HepG2 (cell line): Measurements from ENCODE around the gene KLRK1. TPM values are rescaled to one million over a fixed set of nuclear protein-coding genes. Genes with fewer than 3 reads are reported as not detected.
"Not testable (repeated sequence)": the region's sequence is repeated elsewhere in the genome, so short reads cannot be mapped to it uniquely, and the experiment has no call there.

Source experiments
- ATAC-seq: fragments of 200-7000 bp; cut with Tn5 transposase; 3 replicates; pipeline ENCODE4 v1.9.1; 2020; ENCODE audit warnings: mild to moderate bottlenecking, moderate library complexity
- BruUV-seq: library from RNA; stranded (reverse); fragments of 400-500 nt; replicated peaks from 2 replicates; lab custom pipeline; 2021; lab: Mats Ljungman, UMichigan
- CTCF ChIA-PET: fragments of 300-600 bp; formaldehyde crosslinking; extraction: SDS; loops from one replicate; lab custom pipeline; 2021; ENCODE audit warnings: low total read pairs, inconsistent platforms, low intra/inter-chr PET ratio; lab: Yijun Ruan, JAX
- POLR2A ChIA-PET: fragments of 350-600 bp; sonication (Branson Sonifier 250); formaldehyde crosslinking; loops from one replicate; lab custom pipeline; 2020; ENCODE audit warnings: antibody characterized with exemption, inconsistent platforms; lab: Yijun Ruan, JAX
- DNase-seq: peaks from one replicate; pipeline ENCODE4 v3.0.0-alpha.2; 2015; ENCODE audit warnings: low spot score
- FAIRE-seq: peaks from 3 replicates; lab custom pipeline; 2011; peaks lifted over from hg19 to GRCh38; lab: Jason Lieb, UNC
- H2AFZ ChIP-seq: one replicate; pipeline ENCODE4 v1.6.1; 2011; ENCODE audit warnings: low read length, inconsistent platforms
- H3K27ac ChIP-seq: fragments of 300-600 bp; 3 replicates; pipeline ENCODE4 v1.8.0; 2011; ENCODE audit warnings: mixed run types, mild to moderate bottlenecking, mixed read lengths, low read length, inconsistent platforms; ENCODE audit not compliant: insufficient read depth; ENCODE audit errors: extremely low read length
- H3K27me3 ChIP-seq, 2 experiments: fragments of 200-600 bp in 1 of 2; 2 replicates in 1 of 2; 3 replicates in 1 of 2; pipeline versions ENCODE4 v1.6.0 to v1.8.0; 2011; ENCODE audit warnings: low read length in 2 of 2, mild to moderate bottlenecking in 2 of 2, moderate library complexity in 2 of 2, inconsistent platforms in 1 of 2; ENCODE audit not compliant: insufficient read depth in 2 of 2, control insufficient read depth in 1 of 2
- H3K36me3 ChIP-seq, 2 experiments: fragments of 200-600 bp in 1 of 2; replicated peaks in 1 of 2; 2 replicates in 1 of 2; 3 replicates in 1 of 2; pipeline versions ENCODE4 v1.5.1 to v1.8.0; 2011; ENCODE audit warnings: low read length in 2 of 2, inconsistent platforms in 1 of 2; ENCODE audit not compliant: insufficient read depth in 2 of 2, control insufficient read depth in 1 of 2
- H3K4me1 ChIP-seq: 2 replicates; pipeline ENCODE4 v1.5.1; 2012; ENCODE audit warnings: low read length, inconsistent platforms; ENCODE audit not compliant: insufficient read depth
- H3K4me2 ChIP-seq: 2 replicates; pipeline ENCODE4 v1.6.0; 2011; ENCODE audit warnings: low read depth, low read length, inconsistent platforms
- H3K4me3 ChIP-seq, 3 experiments: fragments of 200-600 bp in 1 of 3; sonication (generic), shearing (Covaris generic) in 1 of 3; replicated peaks in 1 of 3; 2 replicates each; pipeline ENCODE4 v1.5.1; 2011 to 2016; ENCODE audit warnings: low read length in 3 of 3, inconsistent platforms in 2 of 3, low read depth in 2 of 3, mild to moderate bottlenecking in 2 of 3, control low read depth in 1 of 3, mixed read lengths in 1 of 3; ENCODE audit not compliant: insufficient read depth in 1 of 3
- H3K79me2 ChIP-seq: one replicate; pipeline ENCODE4 v1.6.1; 2011; ENCODE audit warnings: low read length, inconsistent platforms; ENCODE audit not compliant: insufficient read depth
- H3K9ac ChIP-seq: 2 replicates; pipeline ENCODE4 v1.6.0; 2011; ENCODE audit warnings: mild to moderate bottlenecking, low read depth, low read length, inconsistent platforms; ENCODE audit not compliant: insufficient read depth
- H3K9me3 ChIP-seq: 2 replicates; pipeline ENCODE4 v1.5.1; 2012; ENCODE audit warnings: mild to moderate bottlenecking, low read length
- H4K20me1 ChIP-seq: 2 replicates; pipeline ENCODE4 v1.6.0; 2011; ENCODE audit warnings: inconsistent platforms, mild to moderate bottlenecking, low read length, moderate library complexity; ENCODE audit not compliant: insufficient read depth
- GFI1 ChIP-seq: sonication (generic); formaldehyde crosslinking; IDR thresholded peaks from 2 replicates; pipeline ENCODE4 v1.5.0; 2020; ENCODE audit warnings: missing genetic modification reagents, mild to moderate bottlenecking, borderline replicate concordance
- NCOA1 ChIP-seq: sonication (generic); formaldehyde crosslinking; IDR thresholded peaks from 2 replicates; pipeline ENCODE4 v1.9.0; 2021; ENCODE audit warnings: missing genetic modification reagents
- ONECUT2 ChIP-seq: sonication (generic); formaldehyde crosslinking; IDR thresholded peaks from 2 replicates; pipeline ENCODE4 v1.4.0; 2020; ENCODE audit warnings: missing genetic modification reagents
- PHF20 ChIP-seq: sonication (generic); formaldehyde crosslinking; IDR thresholded peaks from 2 replicates; pipeline ENCODE4 v1.5.0; 2020; ENCODE audit warnings: mild to moderate bottlenecking, missing genetic modification reagents
- RFX3 ChIP-seq: IDR thresholded peaks from 2 replicates; pipeline ENCODE4 v1.6.1; 2016; ENCODE audit warnings: missing biosample characterization, missing genetic modification reagents
- SAFB2 ChIP-seq: sonication (generic); formaldehyde crosslinking; IDR thresholded peaks from 2 replicates; pipeline ENCODE4 v1.5.1; 2020; ENCODE audit warnings: missing genetic modification reagents, low read depth, mild to moderate bottlenecking, borderline replicate concordance
- ZKSCAN5 ChIP-seq: sonication (generic); formaldehyde crosslinking; IDR thresholded peaks from 2 replicates; pipeline ENCODE4 v1.5.1; 2020; ENCODE audit warnings: mild to moderate bottlenecking, missing genetic modification reagents
- ZNF17 ChIP-seq: sonication (generic); formaldehyde crosslinking; IDR thresholded peaks from 2 replicates; pipeline ENCODE4 v1.5.0; 2020; ENCODE audit warnings: mild to moderate bottlenecking, missing genetic modification reagents
- ZNF552 ChIP-seq: sonication (generic); formaldehyde crosslinking; IDR thresholded peaks from 2 replicates; pipeline ENCODE4 v1.9.0; 2022; ENCODE audit warnings: missing genetic modification reagents, mild to moderate bottlenecking, borderline replicate concordance
- ZNF607 ChIP-seq: sonication (generic); formaldehyde crosslinking; IDR thresholded peaks from 2 replicates; pipeline ENCODE4 v1.5.1; 2020; ENCODE audit warnings: missing genetic modification reagents, mild to moderate bottlenecking, borderline replicate concordance
- ZNF883 ChIP-seq: sonication (generic); formaldehyde crosslinking; IDR thresholded peaks from 2 replicates; pipeline ENCODE4 v1.5.1; 2020; ENCODE audit warnings: mild to moderate bottlenecking, missing genetic modification reagents; ENCODE audit errors: not compliant biosample characterization
- WGBS: methylation state at CpG from one replicate; pipeline ENCODE4 v1.1.6; 2017; ENCODE audit warnings: low lambda C conversion rate; 5-methylcytosine and 5-hydroxymethylcytosine counted together
- in situ Hi-C: cut with HindIII; loops from 2 replicates; pipeline ENCODE4 v1.10.0; 2017; ENCODE audit warnings: low pct_unique_long_range_greater_than_20kb; ENCODE audit not compliant: extremely low pct_ligation_motif_present
- intact Hi-C: fragments of 100-400 bp; cut with micrococcal nuclease; formaldehyde crosslinking; loops from one replicate; pipeline ENCODE4 v1.10.0; 2022; ENCODE audit not compliant: unreplicated experiment
- polyA plus RNA-seq, 8 experiments: library from polyadenylated mRNA; depleted of rRNA in 3 of 8; stranded (reverse) in 7 of 8; unstranded in 1 of 8; fragments of >200 nt; fragmentation: Illumina TruSeq in 4 of 8; extraction: Trizol in 4 of 8; gene quantifications; 2 replicates each; pipeline versions ENCODE4 v1.2.1 to v1.2.3, GENCODE V29; 2011 to 2016; ENCODE audit warnings: low read depth in 4 of 8, missing spikeins in 1 of 8, mixed read lengths in 1 of 8; ENCODE audit not compliant: insufficient read depth in 1 of 8
- total RNA-seq, 5 experiments: library from RNA; depleted of rRNA; stranded (reverse); fragments of >200 nt; fragmentation: Illumina TruSeq; extraction: Trizol; gene quantifications; 2 replicates each; pipeline ENCODE4 v1.2.3, GENCODE V29; 2016; ENCODE audit warnings: low read depth in 1 of 5
- TF ChIP-seq, protein P1 (sequence below): sonication (generic); formaldehyde crosslinking; IDR thresholded peaks from 2 replicates; pipeline ENCODE4 v1.5.0; 2020; ENCODE audit warnings: mild to moderate bottlenecking, low read depth, missing genetic modification reagents, borderline replicate concordance
- TF ChIP-seq, protein P2 (sequence below): sonication (generic); formaldehyde crosslinking; IDR thresholded peaks from 2 replicates; pipeline ENCODE4 v1.5.0; 2020; ENCODE audit warnings: mild to moderate bottlenecking, missing genetic modification reagents

KLRK1 gene
- total and polyA plus RNA-seq, 2 of the 13 experiments (the other 11 are each of a cell fraction or from before 2014, with no cell fraction given): not detected

DNA sequence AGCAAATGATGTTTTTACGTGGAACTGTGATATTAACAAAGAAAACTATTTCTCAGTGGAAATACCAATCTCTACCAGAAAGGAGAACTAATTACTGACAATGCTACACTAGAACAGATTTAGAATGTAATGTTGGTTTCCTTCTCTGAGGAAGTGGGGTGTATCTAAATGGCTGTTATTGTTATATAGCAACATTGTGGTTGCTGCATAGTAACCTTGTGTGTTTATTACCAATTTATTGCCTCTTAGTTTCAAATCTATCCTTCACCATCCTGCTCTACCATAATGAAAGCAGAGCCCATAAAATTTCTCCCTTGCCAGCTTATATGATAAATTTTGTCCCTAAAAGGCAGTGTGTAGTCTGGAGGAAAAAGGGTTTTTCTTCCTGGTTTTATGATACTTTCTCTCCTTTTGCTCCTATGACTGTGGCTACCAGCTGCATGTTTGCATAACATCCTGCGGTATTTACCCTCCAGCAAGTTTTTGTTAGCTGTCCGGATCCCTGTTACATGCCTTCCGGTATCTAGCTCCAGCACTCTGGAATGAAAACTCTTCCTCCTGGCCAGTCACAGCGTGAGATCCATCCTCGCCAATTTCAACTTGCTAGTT, 5.7 kb upstream of the KLRK1 start (continued):
- TF ChIP-seq ZNF607 (CRISPR knock-in tag) (no peak), ZNF17 (CRISPR knock-in tag) (no peak), ZNF883 (CRISPR knock-in tag) (no peak), PHF20 (CRISPR knock-in tag) (no peak), RFX3 (CRISPR knock-in tag) (no peak), ONECUT2 (no peak), GFI1 (CRISPR knock-in tag) (no peak), ZKSCAN5 (CRISPR knock-in tag) (no peak), SAFB2 (CRISPR knock-in tag) (no peak), ZNF552 (CRISPR knock-in tag) (no peak), NCOA1 (no peak)
- TF ChIP-seq, protein P1, sequence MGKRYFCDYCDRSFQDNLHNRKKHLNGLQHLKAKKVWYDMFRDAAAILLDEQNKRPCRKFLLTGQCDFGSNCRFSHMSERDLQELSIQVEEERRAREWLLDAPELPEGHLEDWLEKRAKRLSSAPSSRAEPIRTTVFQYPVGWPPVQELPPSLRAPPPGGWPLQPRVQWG (CRISPR knock-in tag): no peak
- TF ChIP-seq, protein P2, sequence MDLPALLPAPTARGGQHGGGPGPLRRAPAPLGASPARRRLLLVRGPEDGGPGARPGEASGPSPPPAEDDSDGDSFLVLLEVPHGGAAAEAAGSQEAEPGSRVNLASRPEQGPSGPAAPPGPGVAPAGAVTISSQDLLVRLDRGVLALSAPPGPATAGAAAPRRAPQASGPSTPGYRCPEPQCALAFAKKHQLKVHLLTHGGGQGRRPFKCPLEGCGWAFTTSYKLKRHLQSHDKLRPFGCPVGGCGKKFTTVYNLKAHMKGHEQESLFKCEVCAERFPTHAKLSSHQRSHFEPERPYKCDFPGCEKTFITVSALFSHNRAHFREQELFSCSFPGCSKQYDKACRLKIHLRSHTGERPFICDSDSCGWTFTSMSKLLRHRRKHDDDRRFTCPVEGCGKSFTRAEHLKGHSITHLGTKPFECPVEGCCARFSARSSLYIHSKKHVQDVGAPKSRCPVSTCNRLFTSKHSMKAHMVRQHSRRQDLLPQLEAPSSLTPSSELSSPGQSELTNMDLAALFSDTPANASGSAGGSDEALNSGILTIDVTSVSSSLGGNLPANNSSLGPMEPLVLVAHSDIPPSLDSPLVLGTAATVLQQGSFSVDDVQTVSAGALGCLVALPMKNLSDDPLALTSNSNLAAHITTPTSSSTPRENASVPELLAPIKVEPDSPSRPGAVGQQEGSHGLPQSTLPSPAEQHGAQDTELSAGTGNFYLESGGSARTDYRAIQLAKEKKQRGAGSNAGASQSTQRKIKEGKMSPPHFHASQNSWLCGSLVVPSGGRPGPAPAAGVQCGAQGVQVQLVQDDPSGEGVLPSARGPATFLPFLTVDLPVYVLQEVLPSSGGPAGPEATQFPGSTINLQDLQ (CRISPR knock-in tag): no peak

DNA sequence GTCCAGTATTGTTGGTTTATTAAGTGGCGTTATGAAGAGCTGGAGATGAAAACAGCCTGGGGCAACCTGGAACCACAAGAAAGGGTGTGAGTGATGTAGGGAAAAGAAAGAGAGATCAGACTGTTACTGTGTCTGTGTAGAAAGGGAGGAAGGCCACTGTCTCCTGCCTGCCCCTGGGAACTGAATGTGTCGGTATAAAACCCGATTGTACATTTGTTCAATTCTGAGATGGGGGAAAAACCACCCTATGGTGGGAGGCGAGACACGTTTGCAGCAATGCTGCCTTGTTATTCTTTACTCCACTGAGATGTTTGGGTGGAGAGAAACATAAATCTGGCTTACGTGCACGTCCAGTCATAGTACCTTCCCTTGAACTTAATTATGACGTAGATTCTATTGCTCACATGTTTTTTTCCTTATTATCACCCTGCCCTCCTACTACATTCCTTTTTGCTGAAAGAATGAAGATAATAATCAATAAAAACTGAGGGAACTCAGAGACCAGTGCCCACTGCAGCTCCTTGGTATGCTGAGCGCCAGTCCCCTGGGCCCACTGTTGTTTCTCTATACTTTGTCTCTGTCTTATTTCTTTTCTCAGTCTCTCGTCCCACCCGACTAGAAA, 4.8 kb upstream of the KLRK1 start:
- H3K4me1 ChIP-seq: peaks cover 19% of the 10 kb centered on the region
- H3K27ac ChIP-seq, H2AFZ ChIP-seq, DNase-seq, H3K27me3 ChIP-seq, intact Hi-C loops, H3K79me2 ChIP-seq, FAIRE-seq, in situ Hi-C loops, ATAC-seq, H3K9ac ChIP-seq, H3K36me3 ChIP-seq, BruUV-seq, H3K9me3 ChIP-seq, POLR2A ChIA-PET, H3K4me3 ChIP-seq, CTCF ChIA-PET, H3K4me2 ChIP-seq, H4K20me1 ChIP-seq: not testable (repeated sequence)
- 49% methylated on average over 11 of the region's 11 CpGs for WGBS
